ENCODE results near the gene EXOC6B. TPM values are rescaled to one million over a fixed set of nuclear protein-coding genes. Genes with fewer than 3 reads are reported as not detected.

The EXOC6B gene
- total RNA-seq, 1 donor from 2014 or later: 45.6 TPM

DNA sequence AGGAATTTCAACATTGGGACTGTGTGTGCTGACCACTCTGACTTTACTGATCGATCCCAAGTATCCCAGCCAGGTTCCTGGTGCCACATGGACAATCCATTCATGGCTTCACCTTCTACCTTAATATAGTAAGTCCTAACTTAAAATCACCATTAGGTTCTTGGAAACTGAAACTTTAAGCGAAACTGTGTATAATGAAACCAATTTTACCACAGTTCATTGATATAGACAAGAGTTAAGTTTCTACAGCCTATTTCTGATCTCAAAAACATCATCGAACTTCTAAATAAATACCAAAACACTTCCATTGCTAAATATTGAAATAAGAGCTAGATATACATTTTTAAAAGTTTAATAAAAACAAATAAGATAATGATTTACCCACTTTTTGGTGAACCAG lies 4.4 kb upstream of the EXOC6B start:
- DNase-seq (ENCODE audit: low spot score): no peak
- TF ChIP-seq, protein P1, sequence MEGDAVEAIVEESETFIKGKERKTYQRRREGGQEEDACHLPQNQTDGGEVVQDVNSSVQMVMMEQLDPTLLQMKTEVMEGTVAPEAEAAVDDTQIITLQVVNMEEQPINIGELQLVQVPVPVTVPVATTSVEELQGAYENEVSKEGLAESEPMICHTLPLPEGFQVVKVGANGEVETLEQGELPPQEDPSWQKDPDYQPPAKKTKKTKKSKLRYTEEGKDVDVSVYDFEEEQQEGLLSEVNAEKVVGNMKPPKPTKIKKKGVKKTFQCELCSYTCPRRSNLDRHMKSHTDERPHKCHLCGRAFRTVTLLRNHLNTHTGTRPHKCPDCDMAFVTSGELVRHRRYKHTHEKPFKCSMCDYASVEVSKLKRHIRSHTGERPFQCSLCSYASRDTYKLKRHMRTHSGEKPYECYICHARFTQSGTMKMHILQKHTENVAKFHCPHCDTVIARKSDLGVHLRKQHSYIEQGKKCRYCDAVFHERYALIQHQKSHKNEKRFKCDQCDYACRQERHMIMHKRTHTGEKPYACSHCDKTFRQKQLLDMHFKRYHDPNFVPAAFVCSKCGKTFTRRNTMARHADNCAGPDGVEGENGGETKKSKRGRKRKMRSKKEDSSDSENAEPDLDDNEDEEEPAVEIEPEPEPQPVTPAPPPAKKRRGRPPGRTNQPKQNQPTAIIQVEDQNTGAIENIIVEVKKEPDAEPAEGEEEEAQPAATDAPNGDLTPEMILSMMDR (IDR thresholded peaks at IDR 0.05; ENCODE audit: unreplicated experiment): no peak
- no peak overlapping the region for H3K27ac Mint-ChIP-seq (ENCODE audit: unreplicated experiment)
- no peaks in the 10 kb centered on the region for H3K9me3 Mint-ChIP-seq (ENCODE audit: unreplicated experiment)
- peaks cover 11% of the 10 kb centered on the region for H3K27me3 Mint-ChIP-seq (ENCODE audit: unreplicated experiment)
- H3K36me3 Mint-ChIP-seq (ENCODE audit: low read depth, unreplicated experiment): no peaks in the 10 kb centered on the region
- peaks cover 21% of the 10 kb centered on the region for H3K4me1 Mint-ChIP-seq (ENCODE audit: unreplicated experiment)
- H3K4me3 Mint-ChIP-seq (ENCODE audit: unreplicated experiment): no peak overlapping the region

DNA sequence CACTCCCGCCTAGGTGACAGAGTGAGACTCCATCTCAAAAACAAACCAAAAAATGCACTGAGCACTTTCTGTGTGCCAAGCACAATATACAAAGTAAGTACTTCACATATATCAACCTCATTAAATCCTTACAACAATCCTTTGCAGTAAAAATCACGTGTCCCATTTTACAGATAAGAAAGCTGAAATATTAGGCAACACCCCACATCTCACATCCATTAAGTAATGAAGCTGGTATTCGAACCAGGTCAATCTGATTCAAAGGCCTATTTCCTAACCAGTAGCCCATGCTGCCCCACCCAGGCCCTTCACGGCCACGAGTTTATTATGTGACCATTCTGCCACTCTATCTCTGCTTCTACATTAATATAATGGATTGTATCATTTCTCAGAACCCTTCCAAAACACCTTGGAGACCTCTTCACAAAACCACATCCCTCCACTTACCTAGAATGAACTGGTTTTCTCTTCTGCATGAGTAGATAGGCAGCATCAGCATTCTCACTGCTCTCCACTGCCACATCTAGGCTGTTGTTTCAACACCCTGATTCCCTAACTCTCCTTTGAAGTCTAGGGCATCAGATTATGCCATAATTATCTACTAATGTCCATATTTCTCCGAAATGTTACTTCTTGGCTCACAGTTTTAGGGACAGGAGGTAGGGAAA lies 3.1 kb upstream of the EXOC6B start:
- Mint-ChIP-seq H3K4me3 (ENCODE audit: unreplicated experiment) (no peak overlapping the region), H3K36me3 (ENCODE audit: low read depth, unreplicated experiment) (no peaks in the 10 kb centered on the region), H3K27me3 (ENCODE audit: unreplicated experiment) (peaks cover 13% of the 10 kb centered on the region)

DNA sequence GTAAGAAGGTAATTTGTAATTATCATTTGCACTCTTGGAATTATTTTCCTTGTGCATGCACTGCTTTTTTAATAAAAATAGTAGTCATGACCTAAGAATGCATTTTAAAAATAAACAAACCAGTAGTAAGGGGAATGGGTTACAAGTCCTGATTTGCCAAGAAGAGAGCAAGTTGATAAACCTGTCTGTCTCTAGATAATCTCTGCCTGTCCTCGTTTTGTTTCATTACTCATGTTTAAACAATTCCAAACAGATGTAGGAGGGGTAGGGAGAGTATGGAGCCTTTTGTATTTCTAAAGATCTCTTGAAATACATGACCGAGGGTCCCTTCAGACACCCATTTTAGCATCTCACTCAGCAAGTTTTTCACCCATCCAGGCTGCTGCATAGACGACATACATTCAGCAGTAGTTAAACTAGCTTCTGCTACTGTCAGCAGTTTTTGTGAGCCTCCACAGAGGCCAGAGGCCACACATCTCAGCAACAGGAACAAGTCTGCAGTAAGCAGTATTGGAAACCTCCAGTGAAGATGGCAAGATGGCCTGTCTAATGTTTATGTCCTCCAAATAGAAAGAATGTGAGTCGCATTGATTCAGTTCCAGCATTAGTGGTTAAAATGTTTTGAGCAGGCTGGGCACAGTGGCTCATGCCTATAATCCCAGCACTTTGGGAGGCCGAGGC lies 2.3 kb upstream of the EXOC6B start:
- peaks cover 13% of the 10 kb centered on the region for H3K27me3 Mint-ChIP-seq (ENCODE audit: unreplicated experiment)
- DNase-seq (ENCODE audit: low spot score): no peak
- H3K9me3 Mint-ChIP-seq (ENCODE audit: unreplicated experiment): no peaks in the 10 kb centered on the region
- no peaks in the 10 kb centered on the region for H3K36me3 Mint-ChIP-seq (ENCODE audit: low read depth, unreplicated experiment)
- H3K4me1 Mint-ChIP-seq (ENCODE audit: unreplicated experiment): peaks cover 24% of the 10 kb centered on the region
- TF ChIP-seq, protein P1 (IDR thresholded peaks at IDR 0.05; ENCODE audit: unreplicated experiment): no peak
- H3K27ac Mint-ChIP-seq (ENCODE audit: unreplicated experiment): no peak overlapping the region
- no peak overlapping the region for H3K4me3 Mint-ChIP-seq (ENCODE audit: unreplicated experiment)

More for the DNA sequence above, 3.1 kb upstream of the EXOC6B start:
- H3K4me1 Mint-ChIP-seq (ENCODE audit: unreplicated experiment): peaks cover 27% of the 10 kb centered on the region
- TF ChIP-seq, protein P1 (IDR thresholded peaks at IDR 0.05; ENCODE audit: unreplicated experiment): no peak
- no peaks in the 10 kb centered on the region for H3K9me3 Mint-ChIP-seq (ENCODE audit: unreplicated experiment)
- no peak for DNase-seq (ENCODE audit: low spot score)
- H3K27ac Mint-ChIP-seq (ENCODE audit: unreplicated experiment): no peak overlapping the region

DNA sequence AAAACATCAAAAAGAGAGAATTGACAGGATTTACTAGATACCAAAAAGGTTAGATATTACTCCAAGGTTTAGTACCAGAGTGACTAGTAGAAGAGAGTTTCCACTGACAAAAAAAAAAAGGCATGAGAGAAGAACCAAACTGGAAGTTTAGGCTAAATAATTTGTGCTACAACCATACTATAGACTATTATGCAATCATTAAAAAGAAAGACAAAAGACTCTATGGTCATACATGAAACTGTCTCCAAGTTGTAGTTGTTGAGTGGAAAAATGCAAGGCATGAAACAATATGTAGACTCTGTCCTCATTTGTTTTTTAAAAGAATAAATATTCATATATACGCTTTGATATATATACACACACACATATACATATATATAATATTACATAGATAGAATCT lies 1.7 kb upstream of the EXOC6B start:
- Mint-ChIP-seq H3K27me3 (ENCODE audit: unreplicated experiment) (peaks cover 13% of the 10 kb centered on the region), H3K27ac (ENCODE audit: unreplicated experiment) (no peak overlapping the region), H3K36me3 (ENCODE audit: low read depth, unreplicated experiment) (no peaks in the 10 kb centered on the region), H3K4me1 (ENCODE audit: unreplicated experiment) (peaks cover 24% of the 10 kb centered on the region), H3K9me3 (ENCODE audit: unreplicated experiment) (no peaks in the 10 kb centered on the region), H3K4me3 (ENCODE audit: unreplicated experiment) (no peak overlapping the region)
- DNase-seq (ENCODE audit: low spot score): no peak
- TF ChIP-seq, protein P1 (IDR thresholded peaks at IDR 0.05; ENCODE audit: unreplicated experiment): no peak

DNA sequence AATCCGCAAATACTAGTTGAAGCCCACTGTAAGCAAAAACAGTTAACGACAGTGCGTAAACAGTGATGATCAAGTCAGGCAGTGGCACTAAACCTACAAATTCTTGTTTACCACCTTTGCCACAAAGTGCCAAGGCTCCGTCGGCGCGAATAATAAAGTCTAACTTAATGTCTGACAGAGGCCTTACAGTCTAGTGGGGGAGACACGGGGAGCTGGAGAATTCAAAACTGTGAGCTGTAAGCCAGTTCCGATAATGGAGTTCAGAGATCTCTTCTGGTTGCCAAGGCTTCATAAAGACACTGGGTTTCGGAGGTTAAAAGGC lies 284 bp upstream of the EXOC6B start:
- TF ChIP-seq, protein P1 (IDR thresholded peaks at IDR 0.05; ENCODE audit: unreplicated experiment): no peak
- peaks cover 22% of the 10 kb centered on the region for H3K4me1 Mint-ChIP-seq (ENCODE audit: unreplicated experiment)
- no peak for DNase-seq (ENCODE audit: low spot score)
- no peaks in the 10 kb centered on the region for H3K36me3 Mint-ChIP-seq (ENCODE audit: low read depth, unreplicated experiment)
- H3K9me3 Mint-ChIP-seq (ENCODE audit: unreplicated experiment): no peaks in the 10 kb centered on the region
- H3K4me3 Mint-ChIP-seq (ENCODE audit: unreplicated experiment): peak overlapping the region; percentile 96
- peaks cover 13% of the 10 kb centered on the region for H3K27me3 Mint-ChIP-seq (ENCODE audit: unreplicated experiment)
- peak overlapping the region; percentile 86 for H3K27ac Mint-ChIP-seq (ENCODE audit: unreplicated experiment)
